ENCODE data around the gene DCUN1D5.

- TF ChIP-seq, protein P1, sequence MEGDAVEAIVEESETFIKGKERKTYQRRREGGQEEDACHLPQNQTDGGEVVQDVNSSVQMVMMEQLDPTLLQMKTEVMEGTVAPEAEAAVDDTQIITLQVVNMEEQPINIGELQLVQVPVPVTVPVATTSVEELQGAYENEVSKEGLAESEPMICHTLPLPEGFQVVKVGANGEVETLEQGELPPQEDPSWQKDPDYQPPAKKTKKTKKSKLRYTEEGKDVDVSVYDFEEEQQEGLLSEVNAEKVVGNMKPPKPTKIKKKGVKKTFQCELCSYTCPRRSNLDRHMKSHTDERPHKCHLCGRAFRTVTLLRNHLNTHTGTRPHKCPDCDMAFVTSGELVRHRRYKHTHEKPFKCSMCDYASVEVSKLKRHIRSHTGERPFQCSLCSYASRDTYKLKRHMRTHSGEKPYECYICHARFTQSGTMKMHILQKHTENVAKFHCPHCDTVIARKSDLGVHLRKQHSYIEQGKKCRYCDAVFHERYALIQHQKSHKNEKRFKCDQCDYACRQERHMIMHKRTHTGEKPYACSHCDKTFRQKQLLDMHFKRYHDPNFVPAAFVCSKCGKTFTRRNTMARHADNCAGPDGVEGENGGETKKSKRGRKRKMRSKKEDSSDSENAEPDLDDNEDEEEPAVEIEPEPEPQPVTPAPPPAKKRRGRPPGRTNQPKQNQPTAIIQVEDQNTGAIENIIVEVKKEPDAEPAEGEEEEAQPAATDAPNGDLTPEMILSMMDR (IDR thresholded peaks at IDR 0.05; ENCODE audit: insufficient read depth, low read length): no peak
- TF ChIP-seq, protein P2, sequence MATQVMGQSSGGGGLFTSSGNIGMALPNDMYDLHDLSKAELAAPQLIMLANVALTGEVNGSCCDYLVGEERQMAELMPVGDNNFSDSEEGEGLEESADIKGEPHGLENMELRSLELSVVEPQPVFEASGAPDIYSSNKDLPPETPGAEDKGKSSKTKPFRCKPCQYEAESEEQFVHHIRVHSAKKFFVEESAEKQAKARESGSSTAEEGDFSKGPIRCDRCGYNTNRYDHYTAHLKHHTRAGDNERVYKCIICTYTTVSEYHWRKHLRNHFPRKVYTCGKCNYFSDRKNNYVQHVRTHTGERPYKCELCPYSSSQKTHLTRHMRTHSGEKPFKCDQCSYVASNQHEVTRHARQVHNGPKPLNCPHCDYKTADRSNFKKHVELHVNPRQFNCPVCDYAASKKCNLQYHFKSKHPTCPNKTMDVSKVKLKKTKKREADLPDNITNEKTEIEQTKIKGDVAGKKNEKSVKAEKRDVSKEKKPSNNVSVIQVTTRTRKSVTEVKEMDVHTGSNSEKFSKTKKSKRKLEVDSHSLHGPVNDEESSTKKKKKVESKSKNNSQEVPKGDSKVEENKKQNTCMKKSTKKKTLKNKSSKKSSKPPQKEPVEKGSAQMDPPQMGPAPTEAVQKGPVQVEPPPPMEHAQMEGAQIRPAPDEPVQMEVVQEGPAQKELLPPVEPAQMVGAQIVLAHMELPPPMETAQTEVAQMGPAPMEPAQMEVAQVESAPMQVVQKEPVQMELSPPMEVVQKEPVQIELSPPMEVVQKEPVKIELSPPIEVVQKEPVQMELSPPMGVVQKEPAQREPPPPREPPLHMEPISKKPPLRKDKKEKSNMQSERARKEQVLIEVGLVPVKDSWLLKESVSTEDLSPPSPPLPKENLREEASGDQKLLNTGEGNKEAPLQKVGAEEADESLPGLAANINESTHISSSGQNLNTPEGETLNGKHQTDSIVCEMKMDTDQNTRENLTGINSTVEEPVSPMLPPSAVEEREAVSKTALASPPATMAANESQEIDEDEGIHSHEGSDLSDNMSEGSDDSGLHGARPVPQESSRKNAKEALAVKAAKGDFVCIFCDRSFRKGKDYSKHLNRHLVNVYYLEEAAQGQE (IDR thresholded peaks at IDR 0.05; ENCODE audit: insufficient replicate concordance, low read depth): no peak
- TF ChIP-seq GABPA (IDR thresholded peaks at IDR 0.05; ENCODE audit: low read depth): no peak
- TF ChIP-seq POLR2AphosphoS5 (IDR thresholded peaks at IDR 0.05; ENCODE audit: low read depth): no peak
Observed at GRCh38 chr11:103078710-103079109, 13.2 kb downstream of the DCUN1D5 start.
